Mesendoderm (in vitro differentiated cells): ENCODE measurements around the gene SNX3.
A peak's percentile ranks its signal among the peaks of the same experiment; 100 is the strongest.

Experiments
- DNase-seq: peaks from one replicate; pipeline ENCODE4 v3.0.0; 2013
- H2AK5ac ChIP-seq: 2 replicates; pipeline ENCODE4 v1.6.1; 2013; ENCODE audit warnings: low read length, inconsistent platforms
- H2BK120ac ChIP-seq: 2 replicates; pipeline ENCODE4 v1.6.1; 2013; ENCODE audit warnings: low read depth, mild to moderate bottlenecking, low read length, moderate library complexity, mixed read lengths
- H2BK15ac ChIP-seq: replicated peaks from 2 replicates; pipeline ENCODE4 v1.6.1; 2013; ENCODE audit warnings: low read depth, mild to moderate bottlenecking, moderate library complexity
- H2BK5ac ChIP-seq: 2 replicates; pipeline ENCODE4 v1.6.1; 2013; ENCODE audit warnings: low read length, inconsistent platforms
- H3K18ac ChIP-seq: 2 replicates; pipeline ENCODE4 v1.6.1; 2013; ENCODE audit warnings: mild to moderate bottlenecking, low read length, mixed read lengths
- H3K23ac ChIP-seq: one replicate; pipeline ENCODE4 v1.6.1; 2013; ENCODE audit warnings: low read length
- H3K27ac ChIP-seq: 2 replicates; pipeline ENCODE4 v1.5.1; 2013; ENCODE audit warnings: low read depth, mild to moderate bottlenecking, inconsistent platforms, low read length, moderate library complexity
- H3K27me3 ChIP-seq: 2 replicates; pipeline ENCODE4 v1.6.1; 2013; ENCODE audit warnings: low read length, control low read depth, mild to moderate bottlenecking, inconsistent platforms; ENCODE audit not compliant: insufficient read depth, poor library complexity
- H3K36me3 ChIP-seq: 2 replicates; pipeline ENCODE4 v1.6.1; 2013; ENCODE audit warnings: low read length, inconsistent platforms; ENCODE audit not compliant: control insufficient read depth, insufficient read depth
- H3K4ac ChIP-seq: one replicate; pipeline ENCODE4 v1.6.1; 2013; ENCODE audit warnings: low read depth, mild to moderate bottlenecking, low read length, moderate library complexity
- H3K4me1 ChIP-seq: 2 replicates; pipeline ENCODE4 v1.6.1; 2013; ENCODE audit warnings: low read depth, low read length, inconsistent platforms; ENCODE audit not compliant: control insufficient read depth
- H3K4me2 ChIP-seq: 2 replicates; pipeline ENCODE4 v1.6.1; 2013; ENCODE audit warnings: low read length
- H3K4me3 ChIP-seq: 2 replicates; pipeline ENCODE4 v1.5.1; 2013; ENCODE audit warnings: mild to moderate bottlenecking, low read length
- H3K56ac ChIP-seq: one replicate; pipeline ENCODE4 v1.6.1; 2013; ENCODE audit warnings: low read length
- H3K79me1 ChIP-seq: 2 replicates; pipeline ENCODE4 v1.6.1; 2013; ENCODE audit warnings: low read length, inconsistent platforms
- H3K79me2 ChIP-seq: 2 replicates; pipeline ENCODE4 v1.6.1; 2013; ENCODE audit warnings: mild to moderate bottlenecking, low read length; ENCODE audit not compliant: control insufficient read depth, insufficient read depth
- H3K9ac ChIP-seq: 2 replicates; pipeline ENCODE4 v1.6.1; 2013; ENCODE audit warnings: low read length, inconsistent platforms
- H4K5ac ChIP-seq: one replicate; pipeline ENCODE4 v1.6.1; 2013; ENCODE audit warnings: low read length
- H4K8ac ChIP-seq: one replicate; pipeline ENCODE4 v1.6.1; 2013; ENCODE audit warnings: low read depth, mild to moderate bottlenecking, control low read depth, low read length, moderate library complexity
- WGBS: extraction: QIAGEN DNeasy Blood & Tissue Kit; methylation state at CpG from one replicate; pipeline ENCODE4 v1.1.7; 2013; ENCODE audit warnings: low lambda C conversion rate, missing lambda C conversion rate; ENCODE audit not compliant: insufficient coverage; ENCODE audit errors: extremely low coverage; 5-methylcytosine and 5-hydroxymethylcytosine counted together

The SNX3 gene

DNA sequence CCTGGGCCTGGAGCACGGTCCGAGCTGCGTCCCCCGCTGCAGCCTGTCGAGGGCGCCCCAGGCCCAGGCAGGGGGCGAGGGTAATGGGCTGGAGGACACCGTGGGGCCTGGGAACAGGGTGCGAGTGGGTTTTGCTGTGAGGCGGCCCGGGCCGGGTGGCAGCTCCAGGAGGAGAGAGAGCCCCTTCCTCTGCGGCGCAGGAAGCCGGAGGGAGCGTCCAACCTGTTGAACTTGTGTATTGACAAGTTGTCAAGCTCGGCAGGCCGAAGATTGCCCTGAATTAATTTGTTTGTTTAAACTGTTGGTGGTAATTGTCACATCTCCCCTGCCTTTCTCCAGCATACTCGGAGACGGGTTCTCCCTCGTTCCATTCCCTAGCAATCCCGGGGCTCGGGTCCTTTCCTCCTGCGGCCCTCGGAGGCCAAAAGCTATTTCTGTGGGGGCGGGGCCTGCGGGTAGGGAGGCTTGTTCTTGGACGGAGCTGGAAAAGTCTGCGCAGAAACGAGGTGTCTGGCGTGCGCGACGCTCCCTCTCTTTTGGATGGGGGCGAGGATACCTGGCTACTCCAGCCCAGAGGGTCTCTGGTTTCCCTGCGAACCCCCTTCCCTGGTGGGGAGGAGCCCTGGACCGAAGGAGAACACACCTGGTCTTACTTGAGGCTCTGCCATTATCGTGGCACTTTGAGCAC, 85.1 kb downstream of the SNX3 start:
- Histone ChIP-seq H3K79me1 (no peaks in the 10 kb centered on the region), H3K79me2 (no peaks in the 10 kb centered on the region), H2AK5ac (no peak overlapping the region), H4K5ac (no peak overlapping the region), H3K56ac (no peak overlapping the region), H3K4me1 (no peaks in the 10 kb centered on the region), H3K4me2 (peak overlapping the region; percentile 57), H3K27me3 (peaks cover 65% of the 10 kb centered on the region), H3K23ac (no peak overlapping the region), H4K8ac (no peak overlapping the region), H2BK15ac (no peak overlapping the region), H3K9ac (no peak overlapping the region), H2BK120ac (no peak overlapping the region), H3K4ac (no peak overlapping the region), H3K27ac (no peak overlapping the region), H3K36me3 (no peaks in the 10 kb centered on the region), H3K4me3 (no peak overlapping the region), H3K18ac (no peak overlapping the region), H2BK5ac (no peak overlapping the region)
- DNase-seq, result no peak
- no CpG with 5 or more reads among the region's 38 CpGs for WGBS

DNA sequence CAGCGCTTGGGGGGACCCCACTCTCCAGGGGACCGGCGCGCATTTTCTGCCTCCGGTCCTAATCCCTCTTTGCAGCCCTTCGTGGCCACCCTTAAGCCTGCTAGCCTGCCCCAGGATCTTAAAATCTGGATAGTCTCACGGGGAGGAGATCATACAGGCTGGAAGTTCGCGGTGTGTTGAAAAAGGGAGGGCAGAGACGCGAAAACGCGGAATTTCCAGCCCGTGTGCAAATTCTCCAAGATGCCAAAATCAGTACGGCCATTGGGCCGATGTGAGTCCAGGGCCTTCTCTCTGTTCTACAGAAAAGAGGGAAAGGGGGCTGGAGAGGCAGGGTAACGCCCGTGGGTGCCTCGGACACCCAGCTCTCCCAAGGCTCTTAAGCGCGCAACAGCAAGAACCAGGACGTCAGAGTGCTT, 85.7 kb downstream of the SNX3 start:
- no peak overlapping the region for H2BK120ac ChIP-seq
- no peak overlapping the region for H2BK5ac ChIP-seq
- no peak overlapping the region for H2BK15ac ChIP-seq

DNA sequence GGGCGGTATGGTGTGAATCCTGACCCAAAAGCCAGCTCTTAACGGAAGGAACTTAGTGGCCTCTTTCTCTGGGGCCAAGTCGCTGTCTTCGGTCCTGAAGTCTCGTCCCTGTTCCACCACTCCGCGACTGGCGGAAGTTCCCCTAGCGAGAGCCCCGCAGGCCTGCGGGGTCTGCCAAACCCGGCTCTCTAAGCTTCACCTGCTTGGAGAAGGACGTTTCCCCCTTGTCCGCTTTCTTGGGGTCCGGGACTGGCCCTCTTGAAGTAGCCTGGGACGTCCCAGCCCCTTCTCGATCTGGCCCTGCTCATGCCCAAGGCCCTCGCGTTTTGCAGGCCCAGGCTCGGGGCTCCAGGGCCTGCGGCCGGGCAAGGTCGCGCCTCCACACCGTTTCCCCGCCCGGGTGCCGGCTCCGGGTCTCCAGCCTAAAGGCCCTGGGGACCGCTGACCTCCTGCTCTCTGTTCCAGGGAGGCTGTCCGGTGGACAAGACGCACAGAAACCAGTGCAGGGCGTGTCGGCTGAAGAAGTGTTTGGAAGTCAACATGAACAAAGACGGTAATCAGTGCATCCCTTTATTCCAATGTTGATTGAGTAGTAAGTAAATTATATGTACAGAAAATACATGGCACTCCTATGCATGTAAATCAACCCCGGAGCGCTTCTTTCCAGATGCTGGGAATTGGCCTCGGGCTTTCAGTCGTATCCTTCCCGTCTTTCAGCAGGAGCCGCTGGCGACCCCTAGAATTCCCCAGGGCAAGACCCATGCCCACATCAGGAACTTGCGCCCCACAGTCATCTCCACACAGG, 86.3 kb downstream of the SNX3 start:
- H2BK120ac ChIP-seq, result no peak overlapping the region
- no peak overlapping the region for H2BK5ac ChIP-seq
- H3K79me2 ChIP-seq, result no peaks in the 10 kb centered on the region
- no peak overlapping the region for H3K23ac ChIP-seq
- no peak overlapping the region for H3K27ac ChIP-seq
- H3K18ac ChIP-seq, result no peak overlapping the region
- no peak overlapping the region for H2BK15ac ChIP-seq
- H3K4me2 ChIP-seq, result no peak overlapping the region
- H4K8ac ChIP-seq, result no peak overlapping the region
- H3K56ac ChIP-seq, result no peak overlapping the region
- no peak overlapping the region for H4K5ac ChIP-seq
- H3K4me3 ChIP-seq, result no peak overlapping the region
- no peak overlapping the region for H3K9ac ChIP-seq
- no CpG with 5 or more reads among the region's 43 CpGs for WGBS
- no peaks in the 10 kb centered on the region for H3K79me1 ChIP-seq
- no peak overlapping the region for H2AK5ac ChIP-seq
- peak; percentile 89 for DNase-seq
- no peaks in the 10 kb centered on the region for H3K4me1 ChIP-seq
- H3K36me3 ChIP-seq, result no peaks in the 10 kb centered on the region
- no peak overlapping the region for H3K4ac ChIP-seq
- peaks cover 77% of the 10 kb centered on the region for H3K27me3 ChIP-seq

More for the DNA sequence above, 85.7 kb downstream of the SNX3 start:
- Histone ChIP-seq H3K36me3 (no peaks in the 10 kb centered on the region), H3K4me1 (no peaks in the 10 kb centered on the region), H3K79me1 (no peaks in the 10 kb centered on the region), H3K27ac (no peak overlapping the region), H3K9ac (no peak overlapping the region), H3K27me3 (peaks cover 71% of the 10 kb centered on the region), H3K56ac (no peak overlapping the region), H2AK5ac (no peak overlapping the region), H3K4me3 (no peak overlapping the region), H4K8ac (no peak overlapping the region), H3K23ac (no peak overlapping the region), H4K5ac (no peak overlapping the region), H3K79me2 (no peaks in the 10 kb centered on the region), H3K4me2 (no peak overlapping the region), H3K4ac (no peak overlapping the region), H3K18ac (no peak overlapping the region)
- no peak for DNase-seq
- WGBS, result no CpG with 5 or more reads among the region's 22 CpGs

DNA sequence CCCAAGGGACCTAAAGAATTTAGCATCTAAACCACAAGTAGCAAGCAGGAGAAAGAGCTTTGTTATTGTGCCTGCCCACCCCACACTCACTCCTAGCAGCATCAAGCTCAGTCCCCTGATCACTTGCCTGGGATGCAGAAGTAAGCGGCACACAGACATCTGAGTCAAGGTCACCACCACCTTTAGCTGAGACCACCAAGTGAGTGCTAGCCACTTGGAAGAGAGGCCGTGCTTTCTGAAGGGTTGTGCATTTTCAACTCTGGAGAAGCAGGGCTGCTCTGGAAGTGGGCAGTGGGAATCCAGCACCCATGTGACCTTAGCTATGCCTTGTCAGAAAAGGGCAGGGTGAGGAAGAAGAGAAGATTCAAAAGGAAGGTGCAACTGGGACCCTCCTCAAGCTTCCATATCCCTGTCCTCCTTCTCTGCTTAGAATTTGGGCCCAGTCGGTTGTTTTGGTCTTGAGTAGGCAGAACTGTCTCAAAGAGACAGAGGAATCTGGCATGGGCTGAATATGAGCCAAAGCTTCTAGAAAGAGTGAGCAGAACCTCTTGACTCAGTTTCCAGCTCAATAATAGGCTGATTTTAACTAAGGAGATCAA, 88.8 kb downstream of the SNX3 start:
- Histone ChIP-seq H3K23ac (no peak overlapping the region), H3K4me3 (no peak overlapping the region), H3K9ac (no peak overlapping the region), H3K27ac (no peak overlapping the region), H3K79me2 (no peaks in the 10 kb centered on the region), H2AK5ac (no peak overlapping the region), H3K4me1 (no peaks in the 10 kb centered on the region), H2BK15ac (no peak overlapping the region), H4K8ac (no peak overlapping the region), H3K4me2 (no peak overlapping the region), H3K36me3 (no peaks in the 10 kb centered on the region), H2BK5ac (no peak overlapping the region), H4K5ac (no peak overlapping the region), H3K4ac (no peak overlapping the region), H3K79me1 (no peaks in the 10 kb centered on the region), H3K27me3 (peaks cover 82% of the 10 kb centered on the region), H2BK120ac (no peak overlapping the region), H3K18ac (no peak overlapping the region), H3K56ac (no peak overlapping the region)
- no peak for DNase-seq
- no CpG with 5 or more reads among the region's 3 CpGs for WGBS

DNA sequence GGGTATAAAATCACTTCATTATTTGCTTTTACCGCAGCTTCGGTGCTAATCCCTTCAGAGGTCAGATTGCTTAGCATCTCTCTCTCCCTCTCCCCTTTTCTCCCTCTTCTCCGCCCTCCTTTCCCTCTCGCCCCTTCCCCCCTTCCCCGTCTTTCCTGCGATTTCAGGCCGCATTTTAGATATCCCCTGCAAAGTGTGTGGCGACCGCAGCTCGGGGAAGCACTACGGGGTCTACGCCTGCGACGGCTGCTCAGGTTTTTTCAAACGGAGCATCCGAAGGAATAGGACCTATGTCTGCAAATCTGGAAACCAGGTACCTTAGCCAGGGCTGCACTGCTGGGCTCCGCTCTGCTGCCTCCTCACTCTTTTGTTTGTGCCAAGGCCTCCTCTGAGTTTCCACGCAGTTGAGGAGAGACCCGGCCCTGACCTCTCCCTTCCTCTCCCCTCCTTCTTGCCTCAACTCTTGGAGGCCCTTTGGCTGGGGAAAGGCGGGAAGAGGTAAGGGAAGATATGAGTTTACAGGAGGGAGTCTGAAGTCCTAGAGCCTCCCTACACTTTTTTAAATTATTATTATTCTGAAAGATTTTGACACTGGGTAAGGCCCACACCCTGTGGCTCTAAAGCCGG, 89.4 kb downstream of the SNX3 start:
- H3K36me3 ChIP-seq, result no peaks in the 10 kb centered on the region
- no peak overlapping the region for H3K4me2 ChIP-seq
- H2BK15ac ChIP-seq, result no peak overlapping the region
- DNase-seq, result no peak
- no CpG with 5 or more reads among the region's 21 CpGs for WGBS
- no peak overlapping the region for H3K9ac ChIP-seq
- peaks cover 82% of the 10 kb centered on the region for H3K27me3 ChIP-seq
- no peak overlapping the region for H3K4me3 ChIP-seq
- H2AK5ac ChIP-seq, result no peak overlapping the region
- H3K56ac ChIP-seq, result no peak overlapping the region
- H3K79me2 ChIP-seq, result no peaks in the 10 kb centered on the region
- H2BK120ac ChIP-seq, result no peak overlapping the region
- H3K4ac ChIP-seq, result no peak overlapping the region
- no peak overlapping the region for H3K27ac ChIP-seq
- no peak overlapping the region for H4K8ac ChIP-seq
- H4K5ac ChIP-seq, result no peak overlapping the region
- no peaks in the 10 kb centered on the region for H3K4me1 ChIP-seq
- no peak overlapping the region for H2BK5ac ChIP-seq
- no peaks in the 10 kb centered on the region for H3K79me1 ChIP-seq
- no peak overlapping the region for H3K23ac ChIP-seq
- no peak overlapping the region for H3K18ac ChIP-seq
